Tongue (tissue), 2 donors: Measurements from ENCODE around the gene CDHR5. TPM values are rescaled to one million over a fixed set of nuclear protein-coding genes. Genes with fewer than 3 reads are reported as not detected.

Experiments used
- DNase-seq: peaks from one replicate; pipeline ENCODE4 v3.0.0-alpha.2; 2015
- total RNA-seq: library from RNA; depleted of rRNA; stranded (reverse); fragments of >200 nt; gene quantifications from one replicate; pipeline ENCODE4 v1.2.3, GENCODE V29; 2014

The CDHR5 gene
- total RNA-seq, 1 donor from 2014 or later: not detected

- no peak for DNase-seq
Measured at GRCh38 chr11:645536-645935, 20.8 kb upstream of the CDHR5 start.

- no peak for DNase-seq
Measured at GRCh38 chr11:643849-644738, 19.3 kb upstream of the CDHR5 start.

- no peak for DNase-seq
Measured at GRCh38 chr11:643366-643765, 18.6 kb upstream of the CDHR5 start.

GRCh38 chr11:641806-642370, 17.1 kb upstream of the CDHR5 start:
- DNase-seq: no peak

GRCh38 chr11:640021-640706, 15.4 kb upstream of the CDHR5 start:
- no peak for DNase-seq

- no peak for DNase-seq
Measured at GRCh38 chr11:639332-639955, 14.7 kb upstream of the CDHR5 start.

- DNase-seq: no peak
Measured at GRCh38 chr11:638631-639331, 14.0 kb upstream of the CDHR5 start.

- no peak for DNase-seq
Measured at GRCh38 chr11:637593-638521, 13.1 kb upstream of the CDHR5 start.

GRCh38 chr11:637333-637592, 12.5 kb upstream of the CDHR5 start:
- no peak for DNase-seq

- no peak for DNase-seq
Measured at GRCh38 chr11:636511-637332, 12.0 kb upstream of the CDHR5 start, which contains the start of gene DRD4. Gene DRD4 (plus strand): TSS chr11:637269. CDS start chr11:637305, 36 bp downstream.

- no peak for DNase-seq
Measured at GRCh38 chr11:635945-636510, 11.3 kb upstream of the CDHR5 start.

GRCh38 chr11:630871-631270, 6.1 kb upstream of the CDHR5 start:
- DNase-seq: no peak

GRCh38 chr11:629237-629583, 4.5 kb upstream of the CDHR5 start:
- peak; percentile 55 for DNase-seq

- DNase-seq: no peak
Measured at GRCh38 chr11:628056-628455, 3.3 kb upstream of the CDHR5 start.

GRCh38 chr11:627308-627576, 2.5 kb upstream of the CDHR5 start:
- no peak for DNase-seq

- peak; percentile 42 for DNase-seq
Measured at GRCh38 chr11:626475-627307, 1.9 kb upstream of the CDHR5 start, which contains the start of gene SCT. Gene SCT (minus strand): TSS chr11:627181. CDS start chr11:627143, 38 bp downstream.

- no peak for DNase-seq
Measured at GRCh38 chr11:625636-626268, 997 bp upstream of the CDHR5 start.

GRCh38 chr11:623999-624704, 603 bp downstream of the CDHR5 start:
- DNase-seq: no peak
